ENCODE data around the gene RYR3. TPM values are rescaled to one million over a fixed set of nuclear protein-coding genes. Genes with fewer than 3 reads are reported as not detected.

RYR3 gene
- total RNA-seq, 1 donor from 2014 or later, result 0.07 TPM

GRCh38 chr15:33282226-33283020 is 28.3 kb upstream of the RYR3 start:
- Mint-ChIP-seq H3K4me3 (ENCODE audit: unreplicated experiment) (no peak overlapping the region), H3K9me3 (ENCODE audit: low read depth) (no peaks in the 10 kb centered on the region), H3K27me3 (ENCODE audit: low read depth) (no peaks in the 10 kb centered on the region), H3K27ac (ENCODE audit: unreplicated experiment) (no peak overlapping the region), H3K36me3 (ENCODE audit: low read depth) (no peaks in the 10 kb centered on the region), H3K4me1 (ENCODE audit: low read depth) (peaks cover 24% of the 10 kb centered on the region)
- no peak for TF ChIP-seq CTCF (IDR thresholded peaks at IDR 0.05)
- DNase-seq (ENCODE audit: low spot score), result no peak

- no peak for DNase-seq (ENCODE audit: low spot score)
These were observed 27.2 kb upstream of the RYR3 start for GRCh38 chr15:33283576-33283975.

GRCh38 chr15:33284336-33284735 is 26.4 kb upstream of the RYR3 start:
- no peak overlapping the region for H3K27ac Mint-ChIP-seq (ENCODE audit: unreplicated experiment)
- TF ChIP-seq CTCF (IDR thresholded peaks at IDR 0.05), result no peak
- no peaks in the 10 kb centered on the region for H3K9me3 Mint-ChIP-seq (ENCODE audit: low read depth)
- no peaks in the 10 kb centered on the region for H3K36me3 Mint-ChIP-seq (ENCODE audit: low read depth)
- H3K27me3 Mint-ChIP-seq (ENCODE audit: low read depth), result no peaks in the 10 kb centered on the region
- peaks cover 9% of the 10 kb centered on the region for H3K4me1 Mint-ChIP-seq (ENCODE audit: low read depth)
- no peak for DNase-seq (ENCODE audit: low spot score)
- no peak overlapping the region for H3K4me3 Mint-ChIP-seq (ENCODE audit: unreplicated experiment)

More at GRCh38 chr15:33283576-33283975, 27.2 kb upstream of the RYR3 start:
- no peaks in the 10 kb centered on the region for H3K9me3 Mint-ChIP-seq (ENCODE audit: low read depth)
- H3K27me3 Mint-ChIP-seq (ENCODE audit: low read depth), result no peaks in the 10 kb centered on the region
- TF ChIP-seq CTCF (IDR thresholded peaks at IDR 0.05), result no peak
- peaks cover 17% of the 10 kb centered on the region for H3K4me1 Mint-ChIP-seq (ENCODE audit: low read depth)
- no peaks in the 10 kb centered on the region for H3K36me3 Mint-ChIP-seq (ENCODE audit: low read depth)
- H3K27ac Mint-ChIP-seq (ENCODE audit: unreplicated experiment), result no peak overlapping the region
- no peak overlapping the region for H3K4me3 Mint-ChIP-seq (ENCODE audit: unreplicated experiment)

GRCh38 chr15:33292717-33293307 is 18.0 kb upstream of the RYR3 start:
- TF ChIP-seq CTCF (IDR thresholded peaks at IDR 0.05), result peak; percentile 96
- Mint-ChIP-seq H3K36me3 (ENCODE audit: low read depth) (no peaks in the 10 kb centered on the region), H3K27me3 (ENCODE audit: low read depth) (no peaks in the 10 kb centered on the region), H3K4me1 (ENCODE audit: low read depth) (peaks cover 21% of the 10 kb centered on the region), H3K4me3 (ENCODE audit: unreplicated experiment) (no peak overlapping the region), H3K27ac (ENCODE audit: unreplicated experiment) (no peak overlapping the region), H3K9me3 (ENCODE audit: low read depth) (no peaks in the 10 kb centered on the region)
- no peak for DNase-seq (ENCODE audit: low spot score)

GRCh38 chr15:33293713-33294334 is 16.9 kb upstream of the RYR3 start:
- no peaks in the 10 kb centered on the region for H3K9me3 Mint-ChIP-seq (ENCODE audit: low read depth)
- no peak overlapping the region for H3K4me3 Mint-ChIP-seq (ENCODE audit: unreplicated experiment)
- no peaks in the 10 kb centered on the region for H3K36me3 Mint-ChIP-seq (ENCODE audit: low read depth)
- H3K4me1 Mint-ChIP-seq (ENCODE audit: low read depth), result peaks cover 21% of the 10 kb centered on the region
- no peaks in the 10 kb centered on the region for H3K27me3 Mint-ChIP-seq (ENCODE audit: low read depth)
- no peak for DNase-seq (ENCODE audit: low spot score)
- H3K27ac Mint-ChIP-seq (ENCODE audit: unreplicated experiment), result no peak overlapping the region
- TF ChIP-seq CTCF (IDR thresholded peaks at IDR 0.05), result no peak

Data from chondrocyte (in vitro differentiated cells).